Prostate gland (tissue), 2 donors: ENCODE data around the gene PTGER3. TPM values are rescaled to one million over a fixed set of nuclear protein-coding genes. Genes with fewer than 3 reads are reported as not detected.

Source experiments
- DNase-seq: peaks from one replicate; pipeline ENCODE4 v3.0.0-alpha.2; 2019; ENCODE audit warnings: low spot score
- H3K27ac ChIP-seq, 2 donors: fragments of 200-600 bp; sonication (generic); 2 replicates each; pipeline ENCODE4 v1.5.1; 2017 to 2019
- H3K27me3 ChIP-seq: fragments of 200-600 bp; sonication (generic); replicated peaks from 2 replicates; pipeline ENCODE4 v1.5.1; 2019; ENCODE audit not compliant: insufficient read depth
- H3K36me3 ChIP-seq, 2 donors: fragments of 200-600 bp; sonication (generic); 1 replicate in 1 of 2; 2 replicates in 1 of 2; pipeline versions ENCODE4 v1.5.1 to v1.8.1; 2017 to 2019
- H3K4me1 ChIP-seq: fragments of 200-600 bp; sonication (generic); replicated peaks from 2 replicates; pipeline ENCODE4 v1.5.1; 2019
- H3K4me3 ChIP-seq, 2 donors: fragments of 200-600 bp; sonication (generic); 2 replicates each; pipeline ENCODE4 v1.5.1; 2017 to 2019
- H3K9me3 ChIP-seq: fragments of 200-600 bp; sonication (generic); 2 replicates; pipeline ENCODE4 v1.5.1; 2017
- POLR2A ChIP-seq: fragments of 450-650 bp; IDR thresholded peaks from one replicate; pipeline ENCODE4 v1.6.1; 2016; ENCODE audit warnings: antibody characterized with exemption, mild to moderate bottlenecking
- POLR2AphosphoS5 ChIP-seq: sonication (generic); formaldehyde crosslinking; IDR thresholded peaks from one replicate; pipeline ENCODE4 v1.6.1; 2017; ENCODE audit warnings: antibody characterized with exemption
- WGBS: methylation state at CpG from one replicate; pipeline ENCODE4 v1.1.5; 2018; 5-methylcytosine and 5-hydroxymethylcytosine counted together
- intact Hi-C: fragments of 100-400 bp; cut with DNase I; formaldehyde crosslinking; loops from one replicate; pipeline ENCODE4 v1.14.2; 2022
- total RNA-seq, 2 donors: library from RNA; depleted of rRNA; stranded (reverse); fragments of >200 nt; gene quantifications; one replicate each; pipeline ENCODE4 v1.1.0, GENCODE V29; 2016
- TF ChIP-seq, protein P1 (sequence below), 4 experiments: fragments of 200-600 bp in 2 of 4; fragments of 450-650 bp in 2 of 4; sonication (generic) in 2 of 4; IDR thresholded peaks; 1 replicate in 3 of 4; 2 replicates in 1 of 4; pipeline ENCODE4 v1.5.1; 2016 to 2019; ENCODE audit warnings: antibody characterized with exemption in 4 of 4, mild to moderate bottlenecking in 2 of 4, moderate library complexity in 2 of 4

Gene PTGER3
- total RNA-seq, 2 donors from 2014 or later = 3.6 to 4.0 TPM

DNA sequence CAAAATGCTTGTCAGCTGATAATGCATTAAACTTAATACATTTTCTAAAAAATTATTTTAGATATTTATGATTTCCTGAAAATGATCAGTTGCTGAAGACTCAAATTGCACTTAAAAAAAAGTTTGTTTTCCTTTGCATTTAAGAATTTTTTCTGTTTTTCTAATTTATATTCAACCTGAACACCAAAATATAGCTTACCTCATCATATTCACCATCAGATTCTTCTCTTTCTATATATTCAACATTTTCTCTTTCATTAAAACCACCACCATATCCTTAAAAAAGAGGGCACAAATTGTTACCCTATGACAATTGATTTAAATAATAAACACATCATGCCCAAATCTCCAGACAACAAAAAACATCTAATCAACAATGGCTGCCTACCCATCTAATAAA lies 24.7 kb upstream of the PTGER3 start:
- DNase-seq = no peak

DNA sequence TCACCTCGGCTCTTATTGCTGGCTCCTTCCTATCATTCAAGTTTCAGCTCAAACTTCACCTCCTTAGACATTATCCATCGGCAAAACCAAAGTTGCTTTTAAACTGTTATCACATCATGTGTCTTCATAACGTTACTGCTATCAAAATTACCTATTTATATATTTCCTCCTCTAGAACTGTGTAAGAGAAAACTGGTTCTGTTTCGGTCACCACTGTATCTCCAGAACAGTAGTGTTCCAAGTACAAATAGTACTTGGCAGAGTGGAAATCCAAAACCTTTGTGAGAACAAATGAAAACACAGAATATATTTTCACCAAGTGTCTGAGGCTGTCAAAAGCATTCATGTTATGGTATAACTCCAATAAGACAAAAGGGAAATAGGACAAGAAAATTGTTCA lies 24.1 kb upstream of the PTGER3 start:
- peaks cover 0 to 10% of the 10 kb centered on the region in 2 donors for H3K36me3 ChIP-seq
- no peaks in the 10 kb centered on the region for H3K4me1 ChIP-seq
- no peak for DNase-seq
- no peaks in the 10 kb centered on the region for H3K27me3 ChIP-seq
- TF ChIP-seq POLR2AphosphoS5 = no peak
- TF ChIP-seq POLR2A = no peak
- TF ChIP-seq, protein P1, sequence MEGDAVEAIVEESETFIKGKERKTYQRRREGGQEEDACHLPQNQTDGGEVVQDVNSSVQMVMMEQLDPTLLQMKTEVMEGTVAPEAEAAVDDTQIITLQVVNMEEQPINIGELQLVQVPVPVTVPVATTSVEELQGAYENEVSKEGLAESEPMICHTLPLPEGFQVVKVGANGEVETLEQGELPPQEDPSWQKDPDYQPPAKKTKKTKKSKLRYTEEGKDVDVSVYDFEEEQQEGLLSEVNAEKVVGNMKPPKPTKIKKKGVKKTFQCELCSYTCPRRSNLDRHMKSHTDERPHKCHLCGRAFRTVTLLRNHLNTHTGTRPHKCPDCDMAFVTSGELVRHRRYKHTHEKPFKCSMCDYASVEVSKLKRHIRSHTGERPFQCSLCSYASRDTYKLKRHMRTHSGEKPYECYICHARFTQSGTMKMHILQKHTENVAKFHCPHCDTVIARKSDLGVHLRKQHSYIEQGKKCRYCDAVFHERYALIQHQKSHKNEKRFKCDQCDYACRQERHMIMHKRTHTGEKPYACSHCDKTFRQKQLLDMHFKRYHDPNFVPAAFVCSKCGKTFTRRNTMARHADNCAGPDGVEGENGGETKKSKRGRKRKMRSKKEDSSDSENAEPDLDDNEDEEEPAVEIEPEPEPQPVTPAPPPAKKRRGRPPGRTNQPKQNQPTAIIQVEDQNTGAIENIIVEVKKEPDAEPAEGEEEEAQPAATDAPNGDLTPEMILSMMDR (IDR thresholded peaks at IDR 0.05) = no peak
- whole genome bisulfite sequencing = 85% methylated on average over 4 of the region's 4 CpGs
- no peak overlapping the region for H3K4me3 ChIP-seq
- intact Hi-C loops = no loop called here
- no peak overlapping the region for H3K27ac ChIP-seq
- H3K9me3 ChIP-seq = no peaks in the 10 kb centered on the region

More for the DNA sequence above, 24.7 kb upstream of the PTGER3 start:
- Histone ChIP-seq H3K4me3 (no peak overlapping the region), H3K27ac (no peak overlapping the region), H3K27me3 (no peaks in the 10 kb centered on the region), H3K4me1 (no peaks in the 10 kb centered on the region), H3K9me3 (no peaks in the 10 kb centered on the region), H3K36me3 (peaks cover 0 to 10% of the 10 kb centered on the region in 2 donors)
- TF ChIP-seq POLR2A = no peak
- no peak for TF ChIP-seq POLR2AphosphoS5
- intact Hi-C loops = no loop called here

DNA sequence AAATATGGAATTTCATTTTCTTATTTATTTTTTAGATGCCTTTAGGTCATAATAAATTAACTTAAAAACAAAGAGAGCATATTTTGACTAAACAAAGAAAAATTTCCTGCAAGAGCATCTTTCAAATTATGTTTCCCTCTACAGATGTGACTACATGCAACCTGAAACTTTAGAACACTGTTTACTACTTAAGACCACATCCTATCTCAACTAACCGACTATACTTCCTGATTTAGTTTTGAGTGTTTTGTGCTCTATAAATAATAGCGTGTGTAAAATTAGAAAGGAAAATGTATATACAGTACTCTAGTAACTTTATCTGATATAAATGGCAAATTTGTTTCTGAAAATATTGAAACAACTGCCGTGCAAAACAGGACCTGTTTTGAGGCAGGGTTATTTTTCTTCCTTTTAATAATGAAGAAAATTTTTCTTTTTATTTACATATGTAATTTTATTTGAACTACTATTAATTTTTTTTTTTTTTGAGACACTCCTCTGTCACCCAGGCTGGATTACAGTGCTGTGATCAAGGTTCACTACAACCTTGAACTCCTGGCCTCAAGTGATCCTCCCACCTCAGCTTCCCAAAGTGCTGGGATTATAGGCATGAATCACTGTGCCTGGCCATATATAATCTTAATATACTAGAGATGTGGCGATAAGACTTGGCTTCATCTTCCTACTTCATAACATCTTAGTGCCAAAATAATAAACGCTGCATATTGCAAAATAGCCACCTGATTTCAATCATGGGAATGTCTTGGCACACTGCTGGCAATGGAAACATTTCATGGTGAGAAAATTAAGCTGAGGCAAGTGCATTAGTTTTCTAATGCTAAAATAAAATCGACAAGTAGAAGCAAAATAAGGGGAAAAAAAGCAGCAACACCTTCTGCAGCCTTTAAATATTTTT lies 21.0 kb upstream of the PTGER3 start:
- no peaks in the 10 kb centered on the region for H3K27me3 ChIP-seq
- no peak overlapping the region for H3K27ac ChIP-seq
- H3K4me3 ChIP-seq = no peak overlapping the region
- H3K9me3 ChIP-seq = no peaks in the 10 kb centered on the region
- H3K36me3 ChIP-seq = peaks cover 2 to 10% of the 10 kb centered on the region in 2 donors
- H3K4me1 ChIP-seq = no peaks in the 10 kb centered on the region
- intact Hi-C loops = no loop called here
- no peak for TF ChIP-seq POLR2AphosphoS5
- TF ChIP-seq, protein P1 (IDR thresholded peaks at IDR 0.05) = no peak
- WGBS = 78% methylated on average over 6 of the region's 6 CpGs
- DNase-seq = no peak

DNA sequence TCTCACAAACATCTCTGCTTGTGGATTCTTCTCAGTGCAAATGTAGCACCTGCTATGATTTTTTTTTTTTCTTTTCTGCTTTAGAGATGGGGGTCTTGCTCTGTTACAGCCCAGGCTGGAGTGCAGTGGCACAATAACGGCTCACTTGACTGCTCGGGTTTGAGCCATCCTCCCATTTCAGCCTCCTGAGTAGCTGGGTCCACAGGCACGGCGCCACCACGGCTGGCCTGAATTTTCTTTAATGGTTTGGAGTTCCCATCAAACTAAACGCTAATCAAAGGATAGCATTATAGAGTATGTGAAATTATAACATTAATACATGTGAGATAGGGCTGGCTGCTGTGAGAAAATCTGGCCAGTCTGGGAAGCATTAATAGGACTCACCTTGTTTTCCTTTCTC lies 7.2 kb upstream of the PTGER3 start:
- H3K36me3 ChIP-seq = no peaks in the 10 kb centered on the region
- intact Hi-C loops = no loop called here
- no peaks in the 10 kb centered on the region for H3K27me3 ChIP-seq
- no peak overlapping the region for H3K27ac ChIP-seq
- TF ChIP-seq, protein P1 (IDR thresholded peaks at IDR 0.05) = no peak
- TF ChIP-seq POLR2AphosphoS5 (no peak), POLR2A (no peak)
- H3K4me1 ChIP-seq = no peaks in the 10 kb centered on the region
- WGBS = 80% methylated on average over 6 of the region's 6 CpGs
- DNase-seq = no peak
- H3K9me3 ChIP-seq = no peaks in the 10 kb centered on the region
- H3K4me3 ChIP-seq = no peak overlapping the region

DNA sequence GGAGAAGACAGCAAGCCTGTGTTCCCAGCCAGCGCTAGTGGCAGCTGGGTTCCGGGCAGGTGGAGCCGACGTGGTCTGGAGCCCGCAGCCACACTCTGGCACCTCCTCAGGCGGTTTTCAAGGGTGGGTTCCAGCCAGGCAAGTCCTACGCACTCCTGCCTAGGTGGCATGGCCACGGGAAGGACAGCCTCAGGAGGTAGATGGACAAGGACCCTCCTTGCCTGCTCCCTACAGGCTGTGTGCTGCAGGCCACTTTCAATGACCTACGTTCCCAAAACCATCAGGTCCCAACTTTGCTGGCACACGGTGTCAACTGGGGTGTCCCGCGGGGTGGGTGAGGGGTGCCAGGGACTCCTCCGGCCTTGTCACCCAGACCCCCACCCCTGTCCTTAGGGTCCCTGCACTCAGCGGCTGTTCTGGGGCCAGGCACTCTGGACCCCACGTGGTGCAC lies 6.7 kb upstream of the PTGER3 start:
- 75% methylated on average over 15 of the region's 15 CpGs for WGBS
- H3K27me3 ChIP-seq = no peaks in the 10 kb centered on the region
- intact Hi-C loops = no loop called here
- no peaks in the 10 kb centered on the region for H3K36me3 ChIP-seq
- DNase-seq = no peak
- H3K9me3 ChIP-seq = no peaks in the 10 kb centered on the region
- H3K4me3 ChIP-seq = no peak overlapping the region
- TF ChIP-seq, protein P1 (IDR thresholded peaks at IDR 0.05) = no peak
- TF ChIP-seq POLR2AphosphoS5 = no peak
- no peak for TF ChIP-seq POLR2A
- no peaks in the 10 kb centered on the region for H3K4me1 ChIP-seq
- H3K27ac ChIP-seq = no peak overlapping the region
